ENCODE results near the gene MBOAT1. TPM values are rescaled to one million over a fixed set of nuclear protein-coding genes. Genes with fewer than 3 reads are reported as not detected.

Gene MBOAT1
- polyA plus RNA-seq, 1 donor (not counting 4 experiments of a cell fraction or from before 2014, with no cell fraction given), result 4.9 TPM

- FAIRE-seq (no peak), DNase-seq (ENCODE audit: low read depth, low spot score) (no peak)
- Histone ChIP-seq H3K27me3 (ENCODE audit: control insufficient read depth, extremely low read depth, insufficient read depth, low read length) (no peaks in the 10 kb centered on the region), H3K27ac (ENCODE audit: control insufficient read depth, insufficient read depth, low read length) (no peak overlapping the region), H3K9me3 (ENCODE audit: control insufficient read depth, low read depth, low read length) (no peaks in the 10 kb centered on the region), H3K36me3 (ENCODE audit: control insufficient read depth in 2 of 2, extremely low read depth in 1 of 2, insufficient read depth in 2 of 2, low read length in 2 of 2) (no peaks in the 10 kb centered on the region), H3K9me1 (ENCODE audit: control insufficient read depth, extremely low read depth, insufficient read depth, low read length) (no peaks in the 10 kb centered on the region), H3K79me2 (ENCODE audit: control insufficient read depth, insufficient read depth, low read length) (no peaks in the 10 kb centered on the region), H3K4me2 (ENCODE audit: control insufficient read depth, extremely low read depth, insufficient read depth, low read depth, low read length) (no peak overlapping the region), H3K4me1 (ENCODE audit: control insufficient read depth, extremely low read depth, insufficient read depth, low read length) (peaks cover 9% of the 10 kb centered on the region), H3K9ac (ENCODE audit: control insufficient read depth, extremely low read depth, insufficient read depth, low read length) (no peak overlapping the region), H4K20me1 (ENCODE audit: control insufficient read depth, extremely low read depth, insufficient read depth, low read length) (no peaks in the 10 kb centered on the region), H3K4me3 (ENCODE audit: control insufficient read depth in 2 of 3, extremely low read depth in 1 of 3, insufficient read depth in 2 of 3, low read depth in 1 of 3, low read length in 3 of 3) (no peak overlapping the region), H2AFZ (ENCODE audit: control insufficient read depth, low read length) (no peak overlapping the region)
- no peak for TF ChIP-seq CTCF (optimal IDR thresholded peaks at IDR 0.05 in 1 of 3, IDR thresholded peaks at IDR 0.05 in 1 of 3, conservative IDR thresholded peaks at IDR 0.05 in 1 of 3; ENCODE audit: extremely low read depth in 1 of 3, insufficient read depth in 2 of 3, low read length in 3 of 3)
- TF ChIP-seq EZH2 (IDR thresholded peaks at IDR 0.05; ENCODE audit: low read length), result no peak
- dilution Hi-C loops (cut with MboI; ENCODE audit: extremely low pct_ligation_motif_present, low sequenced_read_pairs), result no loop called here
These were observed 21.9 kb upstream of the MBOAT1 start for GRCh38 chr6:20234136-20234535.

GRCh38 chr6:20233007-20233730 is 20.9 kb upstream of the MBOAT1 start:
- dilution Hi-C loops (cut with MboI; ENCODE audit: extremely low pct_ligation_motif_present, low sequenced_read_pairs), result no loop called here
- TF ChIP-seq EZH2 (IDR thresholded peaks at IDR 0.05; ENCODE audit: low read length), result no peak
- no peak for TF ChIP-seq CTCF (optimal IDR thresholded peaks at IDR 0.05 in 1 of 3, IDR thresholded peaks at IDR 0.05 in 1 of 3, conservative IDR thresholded peaks at IDR 0.05 in 1 of 3; ENCODE audit: extremely low read depth in 1 of 3, insufficient read depth in 2 of 3, low read length in 3 of 3)
- Histone ChIP-seq H3K9me1 (ENCODE audit: control insufficient read depth, extremely low read depth, insufficient read depth, low read length) (no peaks in the 10 kb centered on the region), H3K79me2 (ENCODE audit: control insufficient read depth, insufficient read depth, low read length) (no peaks in the 10 kb centered on the region), H3K9ac (ENCODE audit: control insufficient read depth, extremely low read depth, insufficient read depth, low read length) (no peak overlapping the region), H2AFZ (ENCODE audit: control insufficient read depth, low read length) (no peak overlapping the region), H3K4me1 (ENCODE audit: control insufficient read depth, extremely low read depth, insufficient read depth, low read length) (peaks cover 9% of the 10 kb centered on the region), H3K27ac (ENCODE audit: control insufficient read depth, insufficient read depth, low read length) (no peak overlapping the region), H3K9me3 (ENCODE audit: control insufficient read depth, low read depth, low read length) (no peaks in the 10 kb centered on the region), H3K36me3 (ENCODE audit: control insufficient read depth in 2 of 2, extremely low read depth in 1 of 2, insufficient read depth in 2 of 2, low read length in 2 of 2) (no peaks in the 10 kb centered on the region), H3K4me3 (ENCODE audit: control insufficient read depth in 2 of 3, extremely low read depth in 1 of 3, insufficient read depth in 2 of 3, low read depth in 1 of 3, low read length in 3 of 3) (no peak overlapping the region), H3K4me2 (ENCODE audit: control insufficient read depth, extremely low read depth, insufficient read depth, low read depth, low read length) (no peak overlapping the region), H3K27me3 (ENCODE audit: control insufficient read depth, extremely low read depth, insufficient read depth, low read length) (no peaks in the 10 kb centered on the region), H4K20me1 (ENCODE audit: control insufficient read depth, extremely low read depth, insufficient read depth, low read length) (no peaks in the 10 kb centered on the region)
- DNase-seq (ENCODE audit: low read depth, low spot score) (no peak), FAIRE-seq (no peak)
